ENCODE measurements around the gene COX6A1.
A peak's percentile ranks its signal among the peaks of the same experiment; 100 is the strongest.

The COX6A1 gene

GRCh38 chr12:120437735-120438494, at the start of gene COX6A1:
Gene COX6A1, plus strand, starts transcription at chr12:120438113. Its CDS starts 14 bp downstream, at chr12:120438127.
- peak within 1 kb of the TSS; percentile 91 for H3K4me3 ChIP-seq (ENCODE audit: control insufficient read depth, low read depth, low read length)
- TF ChIP-seq CTCF (conservative IDR thresholded peaks at IDR 0.05; ENCODE audit: control insufficient read depth, insufficient read depth, low read depth, low read length), result no peak
- peak; percentile 95 for DNase-seq (ENCODE audit: low read depth)

GRCh38 chr12:120388691-120389481, 49.0 kb upstream of the COX6A1 start:
- no peak for TF ChIP-seq CTCF (conservative IDR thresholded peaks at IDR 0.05; ENCODE audit: control insufficient read depth, insufficient read depth, low read depth, low read length)
- no peak for DNase-seq (ENCODE audit: low read depth)
- no peak overlapping the region for H3K4me3 ChIP-seq (ENCODE audit: control insufficient read depth, low read depth, low read length)

- DNase-seq (ENCODE audit: low read depth), result no peak
- H3K4me3 ChIP-seq (ENCODE audit: control insufficient read depth, low read depth, low read length), result no peak overlapping the region
- TF ChIP-seq CTCF (conservative IDR thresholded peaks at IDR 0.05; ENCODE audit: control insufficient read depth, insufficient read depth, low read depth, low read length), result no peak
These were observed 47.3 kb upstream of the COX6A1 start for GRCh38 chr12:120390540-120391120.

- no peak overlapping the region for H3K4me3 ChIP-seq (ENCODE audit: control insufficient read depth, low read depth, low read length)
- DNase-seq (ENCODE audit: low read depth), result no peak
- no peak for TF ChIP-seq CTCF (conservative IDR thresholded peaks at IDR 0.05; ENCODE audit: control insufficient read depth, insufficient read depth, low read depth, low read length)
These were observed 43.2 kb upstream of the COX6A1 start for GRCh38 chr12:120394483-120395367.

GRCh38 chr12:120397824-120398540, 39.9 kb upstream of the COX6A1 start:
- no peak for TF ChIP-seq CTCF (conservative IDR thresholded peaks at IDR 0.05; ENCODE audit: control insufficient read depth, insufficient read depth, low read depth, low read length)
- no peak overlapping the region for H3K4me3 ChIP-seq (ENCODE audit: control insufficient read depth, low read depth, low read length)
- no peak for DNase-seq (ENCODE audit: low read depth)
